CD14-positive monocyte (primary cell): ENCODE data around the gene PHACTR3. TPM values are rescaled to one million over a fixed set of nuclear protein-coding genes. Genes with fewer than 3 reads are reported as not detected.

ENCODE experiments used
- DNase-seq, 3 donors: peaks; one replicate each; pipeline ENCODE4 v3.0.0-alpha.2; 2011 to 2022
- H2AFZ ChIP-seq: 2 replicates; pipeline ENCODE4 v1.6.0; 2012; ENCODE audit warnings: mild to moderate bottlenecking, low read depth, low read length, inconsistent platforms; ENCODE audit not compliant: insufficient read depth, poor library complexity, severe bottlenecking
- H3K27ac ChIP-seq, 2 donors: 1 replicate in 1 of 2; 2 replicates in 1 of 2; pipeline ENCODE4 v1.5.1; 2012 to 2013; ENCODE audit warnings: low read length in 2 of 2, control low read depth in 1 of 2, inconsistent platforms in 1 of 2, low read depth in 1 of 2, mild to moderate bottlenecking in 1 of 2
- H3K27me3 ChIP-seq, 2 donors: one replicate each; pipeline versions ENCODE4 v1.6.0 to v1.6.1; 2011 to 2013; ENCODE audit warnings: low read length in 2 of 2; ENCODE audit not compliant: control insufficient read depth in 2 of 2, insufficient read depth in 2 of 2
- H3K36me3 ChIP-seq, 2 donors: replicated peaks in 1 of 2; 1 replicate in 1 of 2; 2 replicates in 1 of 2; pipeline versions ENCODE4 v1.5.1 to v1.6.1; 2012 to 2013; ENCODE audit warnings: low read length in 2 of 2, control low read depth in 1 of 2, inconsistent platforms in 1 of 2, mild to moderate bottlenecking in 1 of 2; ENCODE audit not compliant: insufficient read depth in 2 of 2, control insufficient read depth in 1 of 2
- H3K4me1 ChIP-seq, 2 donors: 1 replicate in 1 of 2; 2 replicates in 1 of 2; pipeline versions ENCODE4 v1.5.1 to v1.6.1; 2012 to 2013; ENCODE audit warnings: low read length in 2 of 2, control low read depth in 1 of 2, inconsistent platforms in 1 of 2, mild to moderate bottlenecking in 1 of 2, moderate library complexity in 1 of 2; ENCODE audit not compliant: insufficient read depth in 2 of 2, control insufficient read depth in 1 of 2
- H3K4me2 ChIP-seq: replicated peaks from 2 replicates; pipeline ENCODE3; 2012; ENCODE audit warnings: low read length, moderate library complexity, mild to moderate bottlenecking; ENCODE audit not compliant: poor library complexity, severe bottlenecking; ENCODE audit errors: extremely low read depth
- H3K4me3 ChIP-seq, 3 experiments: fragments of 200-600 bp in 1 of 3; sonication (generic) in 1 of 3; replicated peaks in 1 of 3; 1 replicate in 2 of 3; 2 replicates in 1 of 3; pipeline ENCODE4 v1.5.1; 2011 to 2013; ENCODE audit warnings: low read length in 3 of 3, mild to moderate bottlenecking in 3 of 3, control low read depth in 2 of 3, low read depth in 2 of 3, inconsistent platforms in 1 of 3, moderate library complexity in 1 of 3
- H3K79me2 ChIP-seq: 2 replicates; pipeline ENCODE4 v1.6.0; 2012; ENCODE audit warnings: mild to moderate bottlenecking, control low read depth, inconsistent platforms, low read length, moderate library complexity; ENCODE audit not compliant: insufficient read depth
- H3K9ac ChIP-seq: 2 replicates; pipeline ENCODE4 v1.6.0; 2017; ENCODE audit warnings: low read length, mild to moderate bottlenecking; ENCODE audit not compliant: insufficient read depth, poor library complexity, severe bottlenecking
- H3K9me3 ChIP-seq, 2 donors: replicated peaks in 1 of 2; 1 replicate in 1 of 2; 2 replicates in 1 of 2; pipeline versions ENCODE4 v1.5.1 to v1.6.1; 2012 to 2013; ENCODE audit warnings: low read length in 2 of 2, control low read depth in 1 of 2; ENCODE audit not compliant: control insufficient read depth in 1 of 2, insufficient read depth in 1 of 2
- H4K20me1 ChIP-seq: 2 replicates; pipeline ENCODE4 v1.6.0; 2012; ENCODE audit warnings: mild to moderate bottlenecking, low read length, control low read depth, moderate library complexity; ENCODE audit not compliant: insufficient read depth
- H3K27ac Mint-ChIP-seq, 7 donors: one replicate each; pipeline ENCODE4 v1.8.0; 2020; ENCODE audit warnings: mild to moderate bottlenecking in 7 of 7, mixed read lengths in 7 of 7, moderate library complexity in 6 of 7, inconsistent platforms in 2 of 7
- H3K27me3 Mint-ChIP-seq, 3 donors: one replicate each; pipeline ENCODE4 v1.8.0; 2021 to 2022; ENCODE audit warnings: low read depth in 3 of 3, mild to moderate bottlenecking in 3 of 3, mixed read lengths in 3 of 3, moderate library complexity in 3 of 3, inconsistent platforms in 1 of 3
- H3K36me3 Mint-ChIP-seq, 2 donors: one replicate each; pipeline ENCODE4 v1.8.0; 2020; ENCODE audit warnings: mixed read lengths in 2 of 2, inconsistent platforms in 1 of 2, mild to moderate bottlenecking in 1 of 2
- H3K4me1 Mint-ChIP-seq: one replicate; pipeline ENCODE4 v1.8.0; 2020; ENCODE audit warnings: mild to moderate bottlenecking, mixed read lengths
- H3K4me3 Mint-ChIP-seq, 2 donors: one replicate each; pipeline ENCODE4 v1.8.0; 2020; ENCODE audit warnings: mild to moderate bottlenecking in 2 of 2, mixed read lengths in 2 of 2, moderate library complexity in 1 of 2
- H3K9me3 Mint-ChIP-seq, 7 donors: one replicate each; pipeline ENCODE4 v1.8.0; 2020 to 2022; ENCODE audit warnings: mixed read lengths in 7 of 7, mild to moderate bottlenecking in 6 of 7, moderate library complexity in 6 of 7, inconsistent platforms in 2 of 7
- CTCF ChIP-seq: fragments of 200-600 bp; IDR thresholded peaks from one replicate; pipeline ENCODE4 v1.8.0; 2022; ENCODE audit warnings: antibody characterized with exemption, mild to moderate bottlenecking
- WGBS: methylation state at CpG from one replicate; pipeline ENCODE4 v1.1.5; 2013; ENCODE audit warnings: missing lambda C conversion rate; ENCODE audit not compliant: insufficient coverage; 5-methylcytosine and 5-hydroxymethylcytosine counted together
- intact Hi-C, 2 donors: fragments of 100-400 bp; cut with micrococcal nuclease; formaldehyde crosslinking; loops; one replicate each; pipeline versions ENCODE4 v1.15.0 to v1.15.1; 2023
- polyA plus RNA-seq, 3 donors: library from polyadenylated mRNA; depleted of rRNA in 1 of 3; unstranded in 2 of 3; stranded (reverse) in 1 of 3; fragments of 300-500 nt in 2 of 3; fragments of >200 nt in 1 of 3; fragmentation: Illumina TruSeq in 2 of 3; gene quantifications; 1 replicate in 2 of 3; 2 replicates in 1 of 3; pipeline ENCODE4 v1.2.3, GENCODE V29; 2012 to 2021

Gene PHACTR3
- polyA plus RNA-seq, 3 donors = 0.11 to 0.17 TPM; not detected in 1

GRCh38 chr20:59676126-59676850 lies 71.9 kb downstream of the PHACTR3 start:
- H2AFZ ChIP-seq = no peak overlapping the region
- peaks cover 14 to 50% (median 33%) of the 10 kb centered on the region in 3 donors for H3K27me3 Mint-ChIP-seq
- intact Hi-C loops = no loop called here
- H3K27ac ChIP-seq = no peak overlapping the region
- peaks cover 7% of the 10 kb centered on the region for H3K4me1 Mint-ChIP-seq
- H3K4me1 ChIP-seq = peaks cover 6% of the 10 kb centered on the region in 2 donors
- no peaks in the 10 kb centered on the region for H4K20me1 ChIP-seq
- no peak overlapping the region for H3K9ac ChIP-seq
- DNase-seq = no peak
- no peak for TF ChIP-seq CTCF
- H3K9me3 Mint-ChIP-seq = peaks cover 0 to 9% (median 0%) of the 10 kb centered on the region in 7 donors
- H3K4me2 ChIP-seq = no peak overlapping the region
- peak overlapping the region in 1 of 2 donors; percentile 33 for H3K4me3 Mint-ChIP-seq
- WGBS = 72% methylated on average over 10 of the region's 11 CpGs
- H3K36me3 ChIP-seq = no peaks in the 10 kb centered on the region
- H3K4me3 ChIP-seq = no peak overlapping the region
- no peaks in the 10 kb centered on the region for H3K79me2 ChIP-seq
- H3K36me3 Mint-ChIP-seq = no peaks in the 10 kb centered on the region
- H3K27ac Mint-ChIP-seq = no peak overlapping the region
- peaks cover 5 to 27% of the 10 kb centered on the region in 2 donors for H3K27me3 ChIP-seq
- no peaks in the 10 kb centered on the region for H3K9me3 ChIP-seq

GRCh38 chr20:59676851-59677182 lies 72.5 kb downstream of the PHACTR3 start:
- peaks cover 6% of the 10 kb centered on the region in 2 donors for H3K4me1 ChIP-seq
- H3K27ac Mint-ChIP-seq = no peak overlapping the region
- no peak overlapping the region for H3K27ac ChIP-seq
- H3K4me1 Mint-ChIP-seq = peaks cover 7% of the 10 kb centered on the region
- H3K4me2 ChIP-seq = no peak overlapping the region
- intact Hi-C loops = no loop called here
- no peaks in the 10 kb centered on the region for H3K9me3 ChIP-seq
- no peak overlapping the region for H3K4me3 ChIP-seq
- H3K36me3 Mint-ChIP-seq = no peaks in the 10 kb centered on the region
- no peaks in the 10 kb centered on the region for H4K20me1 ChIP-seq
- no peak overlapping the region for H3K9ac ChIP-seq
- H3K27me3 Mint-ChIP-seq = peaks cover 13 to 50% (median 34%) of the 10 kb centered on the region in 3 donors
- no peak overlapping the region for H3K4me3 Mint-ChIP-seq
- no peaks in the 10 kb centered on the region for H3K79me2 ChIP-seq
- DNase-seq = no peak
- H3K27me3 ChIP-seq = peaks cover 5 to 27% of the 10 kb centered on the region in 2 donors
- no peaks in the 10 kb centered on the region for H3K36me3 ChIP-seq
- WGBS = 33% methylated on average over 3 of the region's 4 CpGs
- H2AFZ ChIP-seq = no peak overlapping the region
- H3K9me3 Mint-ChIP-seq = peaks cover 0 to 9% (median 0%) of the 10 kb centered on the region in 7 donors
- TF ChIP-seq CTCF = no peak
